HTERT RPE-1 (cell line): ENCODE measurements around the gene TNF.

Experiments
- in situ Hi-C: fragments of 300-500 bp; cut with MboI; formaldehyde crosslinking; loops from 4 replicates; pipeline ENCODE4 v1.14.3; 2020; ENCODE audit warnings: low sequenced_read_pairs

The TNF gene

GRCh38 chr6:31575335-31575901, at the start of gene TNF:
Gene TNF, plus strand, starts transcription at chr6:31575565. Its CDS starts 177 bp downstream, at chr6:31575742.
- in situ Hi-C loops: no loop called here

- in situ Hi-C loops: no loop called here
Observed at GRCh38 chr6:31525932-31526591, 49.3 kb upstream of the TNF start.

GRCh38 chr6:31528307-31528777, 47.0 kb upstream of the TNF start:
- in situ Hi-C loops: no loop called here

- in situ Hi-C loops: no loop called here
Observed at GRCh38 chr6:31528821-31529328, 46.5 kb upstream of the TNF start, which contains the start of gene MCCD1. Gene MCCD1, plus strand, starts transcription at chr6:31528962. Its CDS starts 53 bp downstream, at chr6:31529015.

- in situ Hi-C loops: no loop called here
Observed at GRCh38 chr6:31529329-31530150, 45.8 kb upstream of the TNF start.

- in situ Hi-C loops: no loop called here
Observed at GRCh38 chr6:31530659-31531058, 44.7 kb upstream of the TNF start.

- in situ Hi-C loops: no loop called here
Observed at GRCh38 chr6:31531162-31531561, 44.2 kb upstream of the TNF start.

- in situ Hi-C loops: no loop called here
Observed at GRCh38 chr6:31531771-31532643, 43.4 kb upstream of the TNF start.

GRCh38 chr6:31532644-31533454, 42.5 kb upstream of the TNF start:
- in situ Hi-C loops: no loop called here

GRCh38 chr6:31533455-31533841, 41.9 kb upstream of the TNF start:
- in situ Hi-C loops: no loop called here

- in situ Hi-C loops: no loop called here
Observed at GRCh38 chr6:31534011-31534410, 41.4 kb upstream of the TNF start.

GRCh38 chr6:31534521-31535040, 40.8 kb upstream of the TNF start:
- in situ Hi-C loops: no loop called here

GRCh38 chr6:31535538-31536324, 39.6 kb upstream of the TNF start:
- in situ Hi-C loops: no loop called here

GRCh38 chr6:31538805-31539400, 36.5 kb upstream of the TNF start:
- in situ Hi-C loops: no loop called here

GRCh38 chr6:31540640-31541039, 34.7 kb upstream of the TNF start:
- in situ Hi-C loops: no loop called here

- in situ Hi-C loops: no loop called here
Observed at GRCh38 chr6:31541059-31541657, 34.2 kb upstream of the TNF start.

GRCh38 chr6:31541658-31542521, 33.5 kb upstream of the TNF start, which contains the start of gene DDX39B:
Gene DDX39B, minus strand, starts transcription at chr6:31542003. Its CDS starts 1,471 bp downstream, at chr6:31540532.
- in situ Hi-C loops: no loop called here
